Brain pericyte (primary cell): Measurements from ENCODE around the gene FGF11.
"Not testable (repeated sequence)": the region's sequence is repeated elsewhere in the genome, so short reads cannot be mapped to it uniquely, and the experiment has no call there.

ENCODE experiments used
- DNase-seq: peaks from one replicate; pipeline ENCODE4 v3.0.0-alpha.2; 2012; ENCODE audit warnings: low read depth, low spot score

Gene FGF11

DNA sequence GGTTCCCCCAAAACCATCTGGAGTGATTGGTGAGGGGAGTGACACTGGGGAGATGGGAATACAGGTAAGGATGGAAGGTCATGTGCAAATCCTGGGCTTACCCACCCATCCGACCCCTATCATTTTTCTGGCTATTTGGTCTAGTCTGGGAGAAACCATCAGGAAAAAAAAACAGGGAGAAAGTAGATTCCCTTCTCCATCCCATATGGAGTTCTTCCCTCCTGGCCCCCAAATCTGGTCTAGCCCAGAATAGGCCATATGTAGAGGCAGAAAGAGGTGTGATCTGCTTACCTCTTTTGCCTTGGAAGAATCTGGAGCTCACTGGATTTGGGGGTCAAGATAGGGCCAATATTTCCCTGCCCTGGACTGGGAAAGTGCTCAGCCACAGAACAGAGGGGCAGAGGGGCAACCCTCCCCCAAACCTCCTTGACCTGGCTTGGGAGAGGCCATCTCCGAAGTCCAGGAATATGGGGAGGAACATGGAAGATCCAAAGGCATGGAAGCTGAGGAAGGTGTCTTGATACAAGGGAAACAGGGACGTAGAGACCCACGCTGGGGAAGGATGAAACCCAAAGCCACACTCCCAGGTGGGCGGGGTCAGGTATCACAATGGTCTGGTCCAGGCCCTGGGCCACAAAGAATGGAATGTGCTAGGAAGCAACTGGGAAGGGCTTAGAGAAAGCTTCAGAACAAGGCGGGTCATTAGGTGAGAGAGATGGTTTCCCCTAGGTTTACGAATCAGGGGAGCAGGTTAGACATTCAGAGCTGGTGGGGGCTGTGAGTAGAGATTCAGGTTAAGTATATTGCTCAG, 21.7 kb downstream of the FGF11 start:
- no peak for DNase-seq

DNA sequence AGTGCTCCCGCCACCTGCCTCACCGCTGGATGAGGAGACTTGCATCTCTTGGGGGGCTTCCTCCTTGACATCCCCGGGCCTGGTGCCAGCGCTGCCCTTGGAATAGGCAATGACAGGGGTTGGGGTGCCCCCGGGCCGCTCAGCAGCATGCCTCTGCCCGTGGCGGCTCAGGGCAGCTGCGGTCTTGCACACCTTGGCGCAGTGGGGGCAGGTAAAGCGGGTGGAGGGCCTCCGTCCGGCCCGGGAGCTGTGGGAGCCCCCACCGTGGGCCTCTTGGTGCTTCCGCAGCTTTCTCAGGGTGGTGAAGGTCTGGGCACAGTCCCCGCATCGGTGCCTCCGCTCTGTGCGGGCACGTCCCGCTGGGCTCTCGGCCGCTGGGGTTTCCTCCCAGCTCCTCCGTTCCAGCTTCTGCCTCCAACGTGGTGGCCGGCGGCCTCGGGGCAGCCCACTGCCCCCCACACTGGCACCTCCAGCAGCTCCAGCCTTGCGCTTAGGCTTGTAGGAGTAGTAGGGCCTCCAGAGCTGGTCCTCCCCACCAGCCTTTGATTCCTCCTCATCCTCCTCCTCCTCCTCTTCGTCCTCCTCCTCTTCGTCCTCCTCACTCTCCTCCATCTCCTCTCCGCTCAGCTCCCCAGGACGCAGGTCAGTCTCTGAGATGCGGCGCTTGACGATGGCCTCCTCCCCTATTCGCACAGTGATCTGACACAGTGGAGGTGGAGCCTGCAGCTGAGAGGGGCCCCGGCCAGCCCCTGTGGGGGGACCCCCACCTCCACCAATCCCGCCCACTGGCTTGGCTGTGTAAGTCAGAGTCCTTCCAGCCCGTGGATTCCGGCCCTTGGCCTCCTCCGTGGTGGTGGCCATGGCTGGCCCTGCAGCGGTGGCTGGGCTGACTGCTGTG, 23.4 kb downstream of the FGF11 start:
- DNase-seq: no peak

DNA sequence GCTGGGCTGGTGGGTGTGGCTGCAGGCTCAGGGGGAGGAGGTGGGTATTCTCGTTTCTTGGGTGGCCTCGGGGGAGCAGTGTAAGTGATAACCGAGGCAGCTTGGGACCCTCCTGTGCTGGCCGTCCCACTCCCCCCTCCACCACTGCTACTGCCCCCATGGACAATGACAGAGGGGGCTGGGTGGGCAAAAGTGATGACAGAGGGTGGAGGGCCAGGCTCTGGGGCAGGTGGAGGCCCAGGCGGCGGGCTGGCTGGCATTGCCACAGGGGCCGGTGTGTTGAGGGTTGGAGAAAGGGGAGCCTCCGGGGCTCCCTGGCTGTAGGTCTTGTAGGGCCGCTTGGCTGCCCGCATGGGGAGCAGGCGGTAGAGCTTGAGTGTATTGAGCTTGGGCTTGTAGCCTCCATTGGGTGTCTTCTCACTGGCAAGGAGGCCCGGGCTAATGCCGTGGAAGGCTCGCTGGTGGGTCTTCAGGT, 24.1 kb downstream of the FGF11 start:
- no peak for DNase-seq

- DNase-seq: no peak
Measured at GRCh38 chr17:7464081-7464480, 24.8 kb downstream of the FGF11 start.

GRCh38 chr17:7465597-7466275, 26.4 kb downstream of the FGF11 start:
- no peak for DNase-seq

DNA sequence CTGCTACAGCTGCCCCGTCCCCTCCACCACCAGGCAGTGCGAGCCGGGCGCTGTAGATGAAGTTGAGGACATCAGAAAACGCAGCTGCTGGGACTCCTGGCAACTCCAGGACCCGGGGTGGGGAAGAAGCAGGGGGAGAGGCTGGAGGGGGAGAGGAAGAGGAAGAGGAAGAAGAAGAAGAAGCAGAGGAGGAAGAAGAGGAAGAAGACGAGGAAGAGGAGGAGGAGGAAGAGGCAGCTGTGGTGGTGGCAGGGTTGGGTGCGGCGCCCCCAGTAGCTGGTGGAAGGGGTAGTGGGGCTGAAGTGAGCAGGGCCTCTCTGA, 27.0 kb downstream of the FGF11 start:
- no peak for DNase-seq

- DNase-seq: no peak
Measured at GRCh38 chr17:7466639-7467341, 27.5 kb downstream of the FGF11 start.

GRCh38 chr17:7467498-7467897, 28.2 kb downstream of the FGF11 start:
- DNase-seq: no peak

- no peak for DNase-seq
Measured at GRCh38 chr17:7468290-7468689, 29.0 kb downstream of the FGF11 start.

DNA sequence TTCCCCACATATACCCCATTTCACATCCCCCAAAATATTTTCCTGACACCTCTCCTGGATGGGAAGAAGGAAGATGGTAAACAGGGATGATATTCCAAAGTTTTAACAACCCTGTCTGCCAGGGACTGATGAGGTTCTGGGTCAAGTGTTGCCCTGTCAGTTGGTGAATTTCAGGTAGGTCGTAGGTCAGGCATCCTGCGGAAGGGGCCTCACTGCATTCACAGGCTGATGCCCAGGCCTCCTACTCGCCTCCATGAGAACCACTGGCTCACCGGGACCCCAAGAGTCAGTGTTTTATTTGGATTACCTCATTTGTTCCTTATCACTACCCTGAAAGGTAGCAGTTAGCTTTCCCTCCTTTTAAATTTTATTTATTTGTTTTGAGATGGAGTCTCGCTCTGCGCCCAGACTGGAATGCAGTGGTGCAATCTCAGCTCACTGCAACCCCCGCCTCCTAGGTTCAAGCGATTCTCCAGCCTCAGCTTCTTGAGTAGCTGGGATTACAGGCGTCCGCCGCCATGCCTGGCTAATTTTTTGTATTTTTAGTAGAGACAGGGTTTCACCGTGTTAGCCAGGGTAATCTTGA, 29.6 kb downstream of the FGF11 start:
- DNase-seq: no peak

DNA sequence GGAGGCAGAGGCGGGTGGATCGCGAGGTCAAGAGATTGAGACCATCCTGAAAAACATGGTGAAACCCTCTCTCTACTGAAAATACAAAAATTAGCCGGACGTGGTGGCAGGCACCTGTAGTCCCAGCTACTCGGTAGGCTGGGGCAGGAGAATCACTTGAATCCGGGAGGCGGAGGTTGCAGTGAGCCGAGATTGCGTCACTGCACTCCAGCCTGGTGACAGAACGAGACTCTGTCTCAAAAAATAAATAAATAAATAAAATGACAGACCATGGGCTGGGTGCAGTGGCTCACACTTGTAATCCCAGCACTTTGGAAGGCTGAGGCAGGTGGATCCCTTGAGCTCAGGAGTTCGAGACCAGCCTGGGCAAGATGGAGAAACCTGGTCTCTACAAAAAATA, 30.5 kb downstream of the FGF11 start:
- not testable (repeated sequence) for DNase-seq

GRCh38 chr17:7470457-7470973, 31.2 kb downstream of the FGF11 start:
- DNase-seq: not testable (repeated sequence)

DNA sequence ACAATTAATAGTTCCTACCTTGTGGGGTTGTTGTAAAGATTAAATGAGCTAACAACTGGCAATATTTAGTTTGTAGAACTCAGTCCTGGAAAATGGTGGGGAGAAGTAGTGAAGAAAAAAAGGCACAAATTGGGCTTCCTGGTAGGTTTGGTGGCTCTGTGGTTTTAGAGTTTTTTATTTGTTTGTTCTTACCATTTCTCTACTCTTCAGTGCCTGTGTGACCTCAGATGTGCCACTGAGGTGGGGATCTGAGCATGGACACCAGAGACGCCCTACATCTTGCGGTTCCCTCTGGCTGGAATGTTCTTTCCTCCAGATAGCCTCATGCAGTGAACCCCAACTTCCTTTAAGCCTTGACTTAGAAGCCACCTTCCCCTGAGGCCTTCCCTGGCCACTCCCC, 32.4 kb downstream of the FGF11 start:
- no peak for DNase-seq

DNA sequence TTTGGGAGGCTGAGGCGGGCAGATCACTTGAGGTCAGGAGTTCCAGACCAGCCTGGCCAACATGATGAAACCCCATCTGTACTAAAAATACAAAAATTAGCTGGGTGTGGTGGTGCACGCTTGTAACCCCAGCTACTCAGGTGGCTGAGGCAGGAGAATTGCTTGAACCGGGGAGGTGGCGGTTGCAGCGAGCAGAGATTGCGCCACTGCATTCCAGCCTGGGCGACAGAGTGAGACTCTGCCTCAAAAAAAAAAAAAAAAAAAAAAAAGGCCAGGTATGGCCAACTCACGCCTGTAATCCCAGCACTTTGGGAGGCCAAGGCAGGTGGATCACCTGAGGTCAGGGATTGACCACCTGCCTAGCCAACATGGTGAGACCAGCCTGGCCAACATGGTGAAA, 35.5 kb downstream of the FGF11 start:
- not testable (repeated sequence) for DNase-seq

GRCh38 chr17:7475764-7476422, 36.6 kb downstream of the FGF11 start:
- no peak for DNase-seq

GRCh38 chr17:7476494-7476893, 37.2 kb downstream of the FGF11 start:
- DNase-seq: no peak

- DNase-seq: no peak
Measured at GRCh38 chr17:7476951-7477350, 37.6 kb downstream of the FGF11 start.

- DNase-seq: peak; percentile 65
Measured at GRCh38 chr17:7477392-7478275, 38.3 kb downstream of the FGF11 start.
